Central memory CD8-positive, alpha-beta T cell (primary cell): ENCODE data around the gene ARID3B.

ENCODE experiments used
- ATAC-seq: fragments of 150-1000 bp; cut with Tn5 transposase; replicated peaks from 2 replicates; pipeline ENCODE4 v1.10.0; 2022; ENCODE audit warnings: mild to moderate bottlenecking, moderate FRiP score, moderate number of reproducible peaks; ENCODE audit not compliant: poor library complexity, severe bottlenecking; ENCODE audit errors: extremely low read depth
- DNase-seq, 2 donors: peaks; one replicate each; pipeline ENCODE4 v3.0.0; 2021; ENCODE audit warnings: low spot score in 2 of 2
- H3K27ac Mint-ChIP-seq: one replicate; pipeline ENCODE4 v1.8.0; 2022; ENCODE audit warnings: low read depth, mild to moderate bottlenecking, moderate library complexity, mixed read lengths
- H3K27me3 Mint-ChIP-seq: one replicate; pipeline ENCODE4 v1.8.0; 2022; ENCODE audit warnings: mixed read lengths
- H3K36me3 Mint-ChIP-seq: one replicate; pipeline ENCODE4 v1.8.0; 2022; ENCODE audit warnings: mild to moderate bottlenecking, moderate library complexity, mixed read lengths; ENCODE audit not compliant: insufficient read depth
- H3K4me1 Mint-ChIP-seq: one replicate; pipeline ENCODE4 v1.8.0; 2022; ENCODE audit warnings: mixed read lengths
- H3K4me3 Mint-ChIP-seq: one replicate; pipeline ENCODE4 v1.8.0; 2022; ENCODE audit warnings: mild to moderate bottlenecking, moderate library complexity, mixed read lengths
- H3K9me3 Mint-ChIP-seq: one replicate; pipeline ENCODE4 v1.8.0; 2022; ENCODE audit warnings: mixed read lengths

The ARID3B gene

DNA sequence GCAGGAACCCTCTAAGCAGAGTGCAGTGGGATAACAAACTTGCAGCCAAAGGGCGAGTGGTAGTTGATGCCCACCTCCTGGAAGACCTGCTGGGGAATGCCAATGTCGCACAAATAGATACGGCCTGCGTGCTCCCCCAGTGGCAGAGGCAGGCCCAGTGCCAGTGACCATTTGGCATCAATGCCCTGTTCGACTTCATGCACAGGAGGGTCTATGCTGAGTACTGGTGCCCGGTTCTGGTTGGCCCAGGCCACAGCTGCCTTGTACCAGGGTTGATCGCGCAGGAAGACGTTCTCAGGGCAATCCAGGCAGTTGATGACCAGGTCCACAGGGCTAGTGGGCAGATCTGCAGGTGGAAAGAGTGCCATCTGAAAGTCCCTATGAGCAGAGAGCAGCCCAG lies 91.6 kb downstream of the ARID3B start:
- peaks cover 24% of the 10 kb centered on the region for H3K36me3 Mint-ChIP-seq

DNA sequence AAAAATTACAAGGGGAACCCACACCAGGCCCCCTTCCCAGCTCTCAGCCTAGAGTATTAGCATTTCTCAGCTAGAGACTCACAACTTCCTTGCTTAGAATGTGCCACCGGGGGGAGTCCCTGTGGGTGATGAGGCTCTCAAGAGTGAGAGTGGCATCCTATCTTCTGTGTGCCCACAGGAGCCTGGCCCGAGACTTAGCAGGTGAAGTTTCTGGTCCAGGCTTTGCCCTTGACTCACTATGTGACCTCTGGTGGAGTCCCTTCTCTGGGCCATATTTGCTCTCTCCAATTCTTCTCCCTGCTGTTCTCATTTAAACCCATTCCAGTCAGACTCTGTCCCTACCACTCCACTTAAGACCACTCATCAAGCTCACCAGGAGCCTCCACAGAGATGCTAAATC lies 92.8 kb downstream of the ARID3B start:
- H3K27me3 Mint-ChIP-seq, result no peaks in the 10 kb centered on the region
- ATAC-seq, result no peak
- no peak overlapping the region for H3K4me3 Mint-ChIP-seq
- peaks cover 7% of the 10 kb centered on the region for H3K4me1 Mint-ChIP-seq
- DNase-seq, result no peak
- no peaks in the 10 kb centered on the region for H3K9me3 Mint-ChIP-seq
- no peak overlapping the region for H3K27ac Mint-ChIP-seq
- H3K36me3 Mint-ChIP-seq, result peaks cover 22% of the 10 kb centered on the region

More for the DNA sequence above, 91.6 kb downstream of the ARID3B start:
- Mint-ChIP-seq H3K27ac (no peak overlapping the region), H3K4me1 (peaks cover 7% of the 10 kb centered on the region), H3K4me3 (no peak overlapping the region), H3K9me3 (no peaks in the 10 kb centered on the region), H3K27me3 (no peaks in the 10 kb centered on the region)
- ATAC-seq, result no peak
- no peak for DNase-seq

DNA sequence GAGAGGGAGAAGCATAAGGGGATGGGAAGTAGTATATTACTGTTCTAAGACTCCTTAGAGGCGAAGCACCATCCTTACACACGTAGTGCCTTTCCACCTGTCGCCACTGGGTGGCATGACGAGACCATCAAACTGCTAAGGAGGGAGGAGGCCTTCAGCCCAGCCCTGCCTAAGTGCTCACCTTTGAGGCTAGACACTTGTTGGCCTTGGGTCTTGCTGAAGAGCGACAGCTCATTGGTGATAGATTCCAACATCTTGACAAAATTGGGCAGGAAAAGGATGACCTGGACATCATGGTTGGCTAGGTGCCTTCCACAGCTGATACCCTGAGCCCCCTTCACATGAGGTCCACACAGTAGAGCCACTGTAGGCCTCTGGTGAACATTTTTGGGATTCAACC lies 94.2 kb downstream of the ARID3B start:
- H3K9me3 Mint-ChIP-seq, result no peaks in the 10 kb centered on the region
- peaks cover 25% of the 10 kb centered on the region for H3K36me3 Mint-ChIP-seq
- peaks cover 7% of the 10 kb centered on the region for H3K4me1 Mint-ChIP-seq
- H3K27me3 Mint-ChIP-seq, result no peaks in the 10 kb centered on the region
- peak; percentile 81 for ATAC-seq
- no peak overlapping the region for H3K4me3 Mint-ChIP-seq
- peak; percentile 58 to 60 for DNase-seq
- H3K27ac Mint-ChIP-seq, result no peak overlapping the region

DNA sequence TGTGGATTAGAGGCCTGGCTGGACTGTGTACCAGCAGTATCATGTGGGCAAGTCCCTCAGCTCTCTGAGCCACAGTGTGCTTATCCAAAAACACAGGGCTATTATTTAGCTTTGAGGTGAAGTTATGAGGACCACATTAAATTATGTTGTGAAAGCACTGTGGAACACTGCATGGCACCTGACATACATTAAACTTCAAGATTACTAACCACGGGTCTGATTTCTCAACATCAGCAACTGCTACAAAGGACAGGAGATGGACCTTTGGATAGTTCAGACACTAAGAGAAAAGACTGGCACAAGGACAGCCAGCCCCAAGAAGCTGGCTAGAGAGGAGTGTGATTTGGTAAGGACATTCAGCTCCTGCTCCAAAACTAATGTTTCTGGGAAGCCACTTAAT lies 96.0 kb downstream of the ARID3B start:
- H3K4me3 Mint-ChIP-seq, result no peak overlapping the region
- ATAC-seq, result no peak
- no peak overlapping the region for H3K27ac Mint-ChIP-seq
- H3K9me3 Mint-ChIP-seq, result no peaks in the 10 kb centered on the region
- DNase-seq, result no peak
- H3K27me3 Mint-ChIP-seq, result no peaks in the 10 kb centered on the region
- peaks cover 7% of the 10 kb centered on the region for H3K4me1 Mint-ChIP-seq
- H3K36me3 Mint-ChIP-seq, result peaks cover 25% of the 10 kb centered on the region

- no peak overlapping the region for H3K27ac Mint-ChIP-seq
- no peak for ATAC-seq
Measured at GRCh38 chr15:74641151-74641550, 100.1 kb downstream of the ARID3B start.

GRCh38 chr15:74642348-74642733 lies 101.3 kb downstream of the ARID3B start:
- ATAC-seq, result no peak
- peaks cover 19% of the 10 kb centered on the region for H3K36me3 Mint-ChIP-seq
- DNase-seq, result no peak
- H3K9me3 Mint-ChIP-seq, result no peaks in the 10 kb centered on the region
- no peak overlapping the region for H3K4me3 Mint-ChIP-seq
- H3K27ac Mint-ChIP-seq, result no peak overlapping the region
- peaks cover 5% of the 10 kb centered on the region for H3K4me1 Mint-ChIP-seq
- H3K27me3 Mint-ChIP-seq, result no peaks in the 10 kb centered on the region

More at GRCh38 chr15:74641151-74641550, 100.1 kb downstream of the ARID3B start:
- no peak for DNase-seq
- Mint-ChIP-seq H3K9me3 (no peaks in the 10 kb centered on the region), H3K4me3 (no peak overlapping the region), H3K27me3 (no peaks in the 10 kb centered on the region), H3K4me1 (peaks cover 6% of the 10 kb centered on the region), H3K36me3 (peaks cover 19% of the 10 kb centered on the region)

DNA sequence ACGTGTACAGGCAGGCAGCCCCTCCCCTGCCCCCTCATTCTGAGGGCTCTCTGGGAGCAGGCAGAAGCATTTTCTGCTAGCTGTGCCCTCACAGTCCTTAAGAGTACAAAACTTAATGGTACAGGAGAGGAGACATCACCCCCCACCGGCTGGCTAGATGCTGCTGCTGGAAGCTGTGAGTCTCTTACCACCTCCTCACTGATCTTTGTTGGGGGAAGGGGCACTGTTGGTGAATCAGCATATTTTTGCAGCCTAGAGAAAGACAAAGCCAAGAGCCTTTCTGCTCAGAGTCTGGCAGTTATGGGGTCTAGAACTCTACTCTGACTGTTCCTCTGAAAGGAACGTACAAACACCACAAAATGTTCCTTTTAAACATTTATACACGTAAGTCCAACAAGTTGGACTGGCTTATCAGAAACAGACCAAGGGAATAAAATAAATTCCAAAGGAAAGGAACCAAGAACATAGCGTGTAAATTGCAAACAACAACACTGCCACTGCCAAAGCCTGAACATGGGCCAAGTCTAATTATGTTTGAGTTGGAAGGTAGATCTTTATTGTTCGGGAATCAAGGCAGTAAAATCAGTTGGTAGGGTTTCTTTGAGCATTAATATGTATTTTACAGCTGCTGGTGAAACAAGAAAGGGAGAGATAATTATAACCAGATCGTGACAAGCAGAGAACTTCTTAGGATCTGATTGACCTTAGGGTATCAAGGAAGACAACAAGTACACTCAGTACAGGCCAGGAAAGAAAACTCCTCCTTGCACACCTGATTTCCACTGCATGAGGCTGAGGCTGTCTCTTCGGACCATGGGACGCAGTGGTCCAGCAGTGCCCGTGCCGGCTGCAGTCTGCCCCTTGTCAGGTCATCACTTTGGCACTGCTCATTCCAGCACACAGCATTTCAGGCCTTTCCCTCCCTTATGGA lies 102.0 kb downstream of the ARID3B start:
- peaks cover 5% of the 10 kb centered on the region for H3K4me1 Mint-ChIP-seq
- H3K9me3 Mint-ChIP-seq, result no peaks in the 10 kb centered on the region
- no peak for ATAC-seq
- no peaks in the 10 kb centered on the region for H3K27me3 Mint-ChIP-seq
- no peak for DNase-seq
- peaks cover 18% of the 10 kb centered on the region for H3K36me3 Mint-ChIP-seq
- H3K4me3 Mint-ChIP-seq, result no peak overlapping the region
- H3K27ac Mint-ChIP-seq, result peak overlapping the region; percentile 52

DNA sequence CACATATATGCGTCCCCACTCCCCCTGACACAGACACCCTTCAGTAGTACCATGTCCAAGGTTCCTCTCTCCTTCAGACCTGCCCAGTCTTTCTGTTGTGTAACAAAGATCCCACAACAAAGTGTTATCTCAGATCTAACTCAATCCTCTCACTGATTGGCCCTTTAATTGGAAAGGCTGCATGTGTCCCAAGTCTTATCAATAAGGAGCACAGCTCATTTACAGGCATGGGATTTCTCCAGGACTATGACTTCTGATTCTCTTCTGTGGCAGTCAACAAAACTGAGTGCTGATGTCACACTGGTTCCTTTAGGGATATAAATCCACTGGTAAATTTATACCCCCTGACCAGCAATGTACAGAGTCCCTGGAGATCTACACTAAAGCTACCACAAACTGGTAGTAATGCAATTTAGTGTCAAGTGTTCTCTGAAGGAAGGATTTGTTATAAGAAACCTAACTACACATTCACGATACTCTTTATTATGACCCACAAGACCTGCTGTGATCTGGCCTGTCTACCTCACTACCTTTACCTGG lies 102.7 kb downstream of the ARID3B start:
- peaks cover 14% of the 10 kb centered on the region for H3K36me3 Mint-ChIP-seq
- H3K4me1 Mint-ChIP-seq, result peaks cover 9% of the 10 kb centered on the region
- H3K9me3 Mint-ChIP-seq, result no peaks in the 10 kb centered on the region
- no peaks in the 10 kb centered on the region for H3K27me3 Mint-ChIP-seq
- DNase-seq, result no peak
- no peak overlapping the region for H3K27ac Mint-ChIP-seq
- ATAC-seq, result no peak
- no peak overlapping the region for H3K4me3 Mint-ChIP-seq

GRCh38 chr15:74646480-74646879 lies 105.5 kb downstream of the ARID3B start:
- Mint-ChIP-seq H3K27ac (no peak overlapping the region), H3K4me3 (no peak overlapping the region), H3K36me3 (peaks cover 7% of the 10 kb centered on the region), H3K9me3 (no peaks in the 10 kb centered on the region), H3K4me1 (peaks cover 10% of the 10 kb centered on the region), H3K27me3 (no peaks in the 10 kb centered on the region)
- no peak for DNase-seq
- no peak for ATAC-seq
